Measurements from ENCODE around the gene BRIP1.

DNA sequence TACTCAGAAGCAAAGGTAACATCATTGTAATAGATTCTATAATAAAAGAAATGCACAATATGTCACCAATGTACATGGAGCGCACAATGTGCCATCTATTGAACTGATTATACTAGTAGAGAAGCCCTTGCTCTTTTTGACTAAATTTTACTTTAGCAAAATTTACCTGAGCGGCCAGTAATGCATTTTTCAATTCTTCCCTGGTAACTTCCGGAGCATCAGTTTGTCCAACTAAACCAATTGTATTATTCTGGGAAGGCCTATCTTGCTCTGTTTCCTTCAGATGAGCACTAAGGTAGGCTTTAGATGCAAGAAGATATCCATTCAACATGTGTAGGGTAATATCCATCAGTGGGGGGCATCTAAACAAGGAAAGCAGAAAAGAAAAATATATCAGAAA lies 8.8 kb upstream of the BRIP1 start:
- no peak for TF ChIP-seq TCF12 (IDR thresholded peaks at IDR 0.05; ENCODE audit: low read depth)
- TF ChIP-seq, protein P1, sequence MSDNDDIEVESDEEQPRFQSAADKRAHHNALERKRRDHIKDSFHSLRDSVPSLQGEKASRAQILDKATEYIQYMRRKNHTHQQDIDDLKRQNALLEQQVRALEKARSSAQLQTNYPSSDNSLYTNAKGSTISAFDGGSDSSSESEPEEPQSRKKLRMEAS (IDR thresholded peaks at IDR 0.05): no peak
- TF ChIP-seq, protein P2, sequence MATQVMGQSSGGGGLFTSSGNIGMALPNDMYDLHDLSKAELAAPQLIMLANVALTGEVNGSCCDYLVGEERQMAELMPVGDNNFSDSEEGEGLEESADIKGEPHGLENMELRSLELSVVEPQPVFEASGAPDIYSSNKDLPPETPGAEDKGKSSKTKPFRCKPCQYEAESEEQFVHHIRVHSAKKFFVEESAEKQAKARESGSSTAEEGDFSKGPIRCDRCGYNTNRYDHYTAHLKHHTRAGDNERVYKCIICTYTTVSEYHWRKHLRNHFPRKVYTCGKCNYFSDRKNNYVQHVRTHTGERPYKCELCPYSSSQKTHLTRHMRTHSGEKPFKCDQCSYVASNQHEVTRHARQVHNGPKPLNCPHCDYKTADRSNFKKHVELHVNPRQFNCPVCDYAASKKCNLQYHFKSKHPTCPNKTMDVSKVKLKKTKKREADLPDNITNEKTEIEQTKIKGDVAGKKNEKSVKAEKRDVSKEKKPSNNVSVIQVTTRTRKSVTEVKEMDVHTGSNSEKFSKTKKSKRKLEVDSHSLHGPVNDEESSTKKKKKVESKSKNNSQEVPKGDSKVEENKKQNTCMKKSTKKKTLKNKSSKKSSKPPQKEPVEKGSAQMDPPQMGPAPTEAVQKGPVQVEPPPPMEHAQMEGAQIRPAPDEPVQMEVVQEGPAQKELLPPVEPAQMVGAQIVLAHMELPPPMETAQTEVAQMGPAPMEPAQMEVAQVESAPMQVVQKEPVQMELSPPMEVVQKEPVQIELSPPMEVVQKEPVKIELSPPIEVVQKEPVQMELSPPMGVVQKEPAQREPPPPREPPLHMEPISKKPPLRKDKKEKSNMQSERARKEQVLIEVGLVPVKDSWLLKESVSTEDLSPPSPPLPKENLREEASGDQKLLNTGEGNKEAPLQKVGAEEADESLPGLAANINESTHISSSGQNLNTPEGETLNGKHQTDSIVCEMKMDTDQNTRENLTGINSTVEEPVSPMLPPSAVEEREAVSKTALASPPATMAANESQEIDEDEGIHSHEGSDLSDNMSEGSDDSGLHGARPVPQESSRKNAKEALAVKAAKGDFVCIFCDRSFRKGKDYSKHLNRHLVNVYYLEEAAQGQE (IDR thresholded peaks at IDR 0.05; ENCODE audit: low read depth): no peak
- no peak for TF ChIP-seq RAD21 (IDR thresholded peaks at IDR 0.05; ENCODE audit: low read depth)
- TF ChIP-seq EP300 (IDR thresholded peaks at IDR 0.05; ENCODE audit: borderline replicate concordance): no peak
- no peak for TF ChIP-seq TEAD4 (IDR thresholded peaks at IDR 0.05)
- TF ChIP-seq YY1 (IDR thresholded peaks at IDR 0.05; ENCODE audit: low read depth): no peak
- TF ChIP-seq NFIC (IDR thresholded peaks at IDR 0.05): no peak
- TF ChIP-seq CREB1 (IDR thresholded peaks at IDR 0.05; ENCODE audit: low read depth): no peak
- TF ChIP-seq TAF1 (IDR thresholded peaks at IDR 0.05; ENCODE audit: low read depth): no peak
- no peak for TF ChIP-seq CEBPB (IDR thresholded peaks at IDR 0.05)
- TF ChIP-seq FOXM1 (IDR thresholded peaks at IDR 0.05; ENCODE audit: borderline replicate concordance, low read depth): no peak
